ENCODE results near the gene MT2A. TPM values are rescaled to one million over a fixed set of nuclear protein-coding genes. Genes with fewer than 3 reads are reported as not detected.

MT2A gene
- total RNA-seq, 1 experiment from 2014 or later, result 149 TPM

DNA sequence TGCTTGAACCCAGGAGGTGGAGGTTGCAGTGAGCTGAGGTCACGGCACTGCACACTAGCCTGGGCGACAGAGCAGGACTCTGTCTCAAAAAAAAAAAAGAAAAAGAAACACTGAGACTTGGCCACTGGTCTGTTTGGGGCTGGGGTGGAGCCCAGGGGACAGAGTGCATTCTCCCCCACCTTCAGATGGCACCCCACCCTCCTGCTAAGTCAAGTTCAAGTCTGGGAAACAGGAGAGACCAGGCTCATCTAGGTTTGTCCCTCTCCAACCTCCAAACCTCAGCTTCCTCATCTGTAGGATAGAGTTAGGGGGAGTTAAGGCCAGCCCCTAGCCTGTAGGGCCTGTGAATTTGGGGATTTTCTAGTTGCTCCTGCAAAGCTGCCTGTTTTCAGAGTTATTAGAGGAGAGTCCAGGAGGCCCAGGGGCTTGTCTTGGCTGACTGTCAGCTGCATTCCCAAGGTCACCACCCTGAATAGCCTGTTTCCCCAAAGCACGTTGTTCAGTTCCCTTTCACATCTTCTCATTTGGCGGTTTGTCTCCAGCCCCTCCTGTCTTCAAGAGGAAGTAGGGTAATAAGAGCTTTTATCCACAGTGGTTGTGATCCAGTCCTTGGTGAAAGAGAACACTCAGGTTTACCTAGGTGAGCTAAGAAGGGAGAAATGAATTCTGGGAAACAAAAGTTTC lies 16.9 kb upstream of the MT2A start:
- in situ Hi-C loops (cut with HindIII; ENCODE audit: low pct_unique_long_range_greater_than_20kb, low sequenced_read_pairs), result no loop called here
- DNase-seq (ENCODE audit: low read depth), result no peak

DNA sequence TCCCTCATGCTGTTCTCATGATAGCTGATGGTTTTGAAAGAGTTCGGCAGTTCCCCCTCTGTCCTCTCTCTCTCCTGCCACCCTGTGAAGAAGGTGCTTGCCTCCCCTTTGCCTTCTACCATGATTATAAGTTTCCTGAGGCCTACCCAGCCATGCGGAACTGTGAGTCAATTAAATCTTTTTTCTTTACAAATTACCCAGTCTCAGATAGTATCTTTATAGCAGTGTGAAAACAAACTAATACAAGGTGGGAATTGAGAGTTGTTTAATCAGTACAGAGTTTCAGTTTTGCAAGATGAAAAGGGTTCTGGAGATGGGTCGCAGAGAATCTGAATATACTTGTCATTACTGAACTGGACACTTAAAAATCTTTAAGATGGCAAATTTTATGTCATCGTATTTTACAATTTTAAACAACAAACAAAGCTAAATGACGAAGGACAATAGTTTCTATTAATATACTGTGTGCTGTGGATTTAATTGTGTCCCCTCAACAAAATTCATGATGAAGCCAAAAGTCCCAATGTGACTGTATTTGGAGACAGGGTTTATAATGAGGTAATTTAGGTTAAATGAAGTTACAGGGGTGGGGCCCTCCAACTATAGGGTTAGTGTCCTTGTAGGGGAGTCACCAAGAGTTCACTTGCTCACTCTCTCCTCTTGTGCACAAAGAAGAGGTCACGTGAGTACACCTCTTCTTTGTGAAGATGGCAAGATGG lies 14.7 kb upstream of the MT2A start:
- no peak for DNase-seq (ENCODE audit: low read depth)

DNA sequence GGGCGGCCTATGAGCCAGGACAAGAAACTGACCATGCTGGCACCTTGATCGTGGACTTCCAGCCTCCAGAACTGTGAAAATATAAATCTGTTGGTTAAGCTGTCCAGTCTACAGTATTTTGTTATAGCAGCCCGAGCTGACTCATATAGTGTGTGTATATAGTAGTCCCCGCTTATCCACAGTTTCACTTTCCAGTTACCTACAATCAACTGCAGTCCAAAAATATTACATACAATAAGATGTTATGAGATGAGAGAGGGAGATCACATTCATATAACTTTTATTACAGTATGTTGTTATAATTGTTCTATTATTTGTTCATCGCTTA lies 14.1 kb upstream of the MT2A start:
- in situ Hi-C loops (cut with HindIII; ENCODE audit: low pct_unique_long_range_greater_than_20kb, low sequenced_read_pairs), result no loop called here

More for the DNA sequence above, 14.7 kb upstream of the MT2A start:
- in situ Hi-C loops (cut with HindIII; ENCODE audit: low pct_unique_long_range_greater_than_20kb, low sequenced_read_pairs), result no loop called here

DNA sequence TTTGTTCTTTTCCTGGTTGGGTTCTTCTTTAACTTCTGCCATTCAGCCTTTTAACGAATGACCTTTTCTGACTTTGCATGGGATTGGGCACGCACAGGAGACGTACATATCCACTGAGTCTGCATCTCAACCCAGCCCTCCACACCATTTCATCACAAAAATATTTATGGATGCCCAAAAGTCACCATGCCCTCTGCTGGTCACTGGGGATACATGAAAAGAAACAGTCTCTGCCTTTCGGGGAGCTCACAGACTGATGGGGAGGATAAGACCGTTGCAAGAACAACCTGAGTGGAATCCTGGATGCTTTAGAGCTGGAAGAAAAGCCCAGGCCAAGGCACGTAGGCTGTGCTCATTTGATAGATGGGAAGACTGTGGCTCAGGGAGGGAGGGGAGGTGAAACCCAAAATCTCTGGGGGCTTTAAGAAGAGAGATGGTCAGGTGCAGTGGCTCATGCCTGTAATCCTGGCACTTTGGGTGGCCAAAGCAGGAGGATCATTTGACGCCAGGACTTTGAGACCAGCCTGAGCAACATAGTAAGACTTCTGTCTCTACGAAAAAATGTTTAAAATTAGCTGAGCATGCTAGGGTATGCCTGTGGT lies 7.9 kb upstream of the MT2A start:
- no peak for DNase-seq (ENCODE audit: low read depth)
- in situ Hi-C loops (cut with HindIII; ENCODE audit: low pct_unique_long_range_greater_than_20kb, low sequenced_read_pairs), result no loop called here

More for the DNA sequence above, 14.1 kb upstream of the MT2A start:
- DNase-seq (ENCODE audit: low read depth), result no peak

DNA sequence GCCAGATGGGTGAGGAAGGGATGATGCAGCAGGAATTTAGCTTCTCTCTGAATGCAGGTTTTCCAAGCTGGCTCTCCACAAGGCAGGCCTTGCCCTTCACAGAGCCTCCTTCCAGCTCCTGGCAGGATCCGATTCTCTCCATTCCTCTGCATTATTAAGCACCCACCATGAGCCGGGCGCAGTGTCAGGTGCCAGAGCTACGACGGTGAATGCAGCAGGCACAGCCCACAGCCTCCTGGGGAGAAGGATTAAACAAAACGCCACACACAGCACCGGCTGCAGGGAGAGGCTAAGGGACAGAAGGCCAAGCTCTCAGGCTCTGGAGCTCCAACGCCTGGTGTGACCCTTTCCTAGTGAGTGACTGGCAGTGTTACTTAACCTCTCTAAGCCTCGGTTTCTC lies 7.1 kb upstream of the MT2A start:
- DNase-seq (ENCODE audit: low read depth), result no peak
- in situ Hi-C loops (cut with HindIII; ENCODE audit: low pct_unique_long_range_greater_than_20kb, low sequenced_read_pairs), result no loop called here

DNA sequence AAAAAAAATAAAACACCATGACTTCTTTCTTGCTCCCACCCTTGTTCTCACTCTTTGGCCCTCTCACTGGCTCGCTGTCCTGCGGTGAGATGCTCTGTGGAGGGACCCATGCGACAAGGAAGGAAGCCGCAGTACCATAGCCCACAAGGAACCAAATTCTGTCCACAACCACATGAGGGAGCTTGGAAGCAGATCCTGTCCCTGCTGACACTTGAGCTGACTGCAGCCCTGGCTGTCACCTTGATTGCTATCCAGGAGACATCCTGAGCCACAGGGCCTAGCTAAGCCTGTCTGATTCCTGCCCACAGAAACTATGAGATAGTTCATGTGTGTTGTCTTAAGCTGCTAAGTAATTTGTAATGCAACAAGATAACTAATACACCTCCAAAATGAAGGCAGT lies 4.8 kb upstream of the MT2A start:
- in situ Hi-C loops (cut with HindIII; ENCODE audit: low pct_unique_long_range_greater_than_20kb, low sequenced_read_pairs), result no loop called here
- peak; percentile 46 for DNase-seq (ENCODE audit: low read depth)

DNA sequence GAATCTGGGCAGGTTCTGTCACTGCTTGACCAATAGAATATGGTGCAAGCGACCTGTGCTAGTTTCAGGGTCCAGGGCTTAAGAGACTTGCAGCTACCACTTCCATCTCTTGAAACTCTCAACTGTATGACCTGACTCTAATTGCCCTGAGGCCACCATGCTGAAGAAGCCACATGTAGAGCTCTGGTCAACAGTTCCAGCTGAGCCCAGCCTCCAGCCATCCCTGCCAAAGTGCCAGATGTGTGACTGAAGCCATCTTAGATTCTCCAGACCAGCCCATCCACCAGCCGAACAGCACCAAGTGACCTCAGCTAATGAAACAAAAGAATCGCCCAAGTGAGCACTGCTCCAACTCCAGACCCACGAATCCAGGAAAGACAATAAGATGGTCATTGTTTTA lies 3.4 kb upstream of the MT2A start:
- in situ Hi-C loops (cut with HindIII; ENCODE audit: low pct_unique_long_range_greater_than_20kb, low sequenced_read_pairs), result no loop called here
- no peak for DNase-seq (ENCODE audit: low read depth)

DNA sequence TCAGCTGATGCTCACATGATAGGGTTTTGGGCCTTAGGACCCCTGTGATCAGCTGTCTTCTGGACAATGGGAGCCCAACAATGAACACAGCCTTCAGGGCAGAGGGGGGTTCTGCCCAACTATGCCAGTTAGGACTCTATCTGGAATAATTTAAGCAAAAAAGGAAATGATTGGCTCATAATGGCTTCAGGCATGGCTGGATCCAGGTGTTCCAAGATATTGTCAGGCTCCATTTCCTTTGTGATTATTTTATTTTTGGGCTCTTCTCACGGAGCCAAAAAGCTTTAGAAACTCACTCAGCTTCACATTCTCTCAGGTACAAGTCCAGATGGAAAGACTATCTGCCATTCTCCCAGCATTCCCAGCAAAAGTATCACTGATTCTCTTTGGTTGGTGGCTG lies 2.9 kb upstream of the MT2A start:
- in situ Hi-C loops (cut with HindIII; ENCODE audit: low pct_unique_long_range_greater_than_20kb, low sequenced_read_pairs), result no loop called here
- DNase-seq (ENCODE audit: low read depth), result no peak

DNA sequence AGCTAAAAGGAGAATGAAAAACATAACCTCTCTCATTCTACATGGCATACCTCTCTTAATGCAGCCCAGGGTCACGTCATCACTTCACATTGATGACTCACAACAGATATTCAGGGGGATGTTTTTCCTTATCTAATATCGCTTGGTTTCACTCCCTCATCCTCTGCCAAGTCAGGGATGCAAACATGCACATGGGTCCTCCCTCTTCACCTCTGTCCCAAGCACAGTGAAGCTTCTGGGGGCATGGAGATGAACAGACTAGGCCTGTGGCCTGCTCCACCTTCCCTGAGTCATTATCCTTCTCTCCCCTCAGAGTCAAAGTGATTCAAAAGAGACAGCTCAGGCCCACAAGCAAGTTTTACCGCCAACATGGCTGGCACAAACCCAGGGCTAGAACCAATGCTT lies 2.3 kb upstream of the MT2A start:
- peak; percentile 83 for DNase-seq (ENCODE audit: low read depth)
- in situ Hi-C loops (cut with HindIII; ENCODE audit: low pct_unique_long_range_greater_than_20kb, low sequenced_read_pairs), result no loop called here

DNA sequence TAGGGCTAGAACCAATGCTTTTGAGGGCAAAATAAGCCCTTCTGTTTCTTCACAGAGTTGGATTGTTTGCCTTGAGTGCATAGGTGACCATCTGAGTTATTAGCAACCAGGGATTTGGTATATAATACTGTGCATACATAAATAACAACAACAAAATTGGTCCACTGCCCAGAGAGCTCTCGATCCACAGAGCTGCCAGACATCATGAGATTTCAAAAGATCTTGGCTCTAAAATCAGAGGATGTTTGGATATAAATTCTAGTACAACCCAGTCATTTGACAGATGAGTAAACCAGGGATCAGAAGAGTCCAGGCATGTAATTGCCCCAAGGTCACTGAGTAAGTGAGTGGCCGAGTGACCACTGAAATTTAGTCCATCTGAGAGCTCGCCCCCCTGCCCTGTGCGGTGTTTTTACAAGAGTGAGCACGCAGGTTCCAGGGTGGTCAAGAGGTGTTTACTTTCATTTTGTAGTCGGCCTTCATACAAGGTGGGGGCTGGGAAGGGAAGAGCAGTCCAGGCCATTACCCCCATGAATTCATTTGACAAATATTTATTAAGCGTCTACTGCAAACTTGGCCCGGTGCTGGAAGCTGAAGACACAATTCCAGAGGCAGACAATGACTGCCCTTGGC lies 1.8 kb upstream of the MT2A start:
- DNase-seq (ENCODE audit: low read depth), result peak; percentile 92
- in situ Hi-C loops (cut with HindIII; ENCODE audit: low pct_unique_long_range_greater_than_20kb, low sequenced_read_pairs), result no loop called here

DNA sequence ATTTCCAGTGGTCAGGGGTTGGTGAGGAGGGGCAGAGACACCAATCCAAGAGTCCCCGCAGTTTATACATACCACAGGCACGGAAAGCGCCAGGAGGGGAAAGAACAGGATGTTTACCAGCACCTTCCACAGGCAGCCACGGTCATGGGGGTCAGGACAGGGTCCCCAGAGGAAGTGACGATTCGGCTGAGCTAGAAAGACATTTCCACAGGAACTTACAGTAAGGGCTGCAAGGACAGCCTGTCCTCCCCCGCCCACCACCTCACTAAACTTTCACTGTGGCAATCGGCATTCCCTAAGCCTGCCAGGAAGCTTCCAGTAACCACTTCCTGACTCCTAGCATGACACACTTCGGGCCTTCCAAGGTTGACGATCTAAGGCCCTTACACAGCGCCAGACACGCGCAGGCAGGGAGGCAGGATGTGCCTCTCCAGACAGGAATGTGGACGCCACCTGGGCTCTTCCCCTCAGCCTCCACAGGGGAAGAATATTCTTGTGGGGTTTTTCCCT lies 1.2 kb upstream of the MT2A start:
- peak; percentile 81 for DNase-seq (ENCODE audit: low read depth)
- in situ Hi-C loops (cut with HindIII; ENCODE audit: low pct_unique_long_range_greater_than_20kb, low sequenced_read_pairs), result no loop called here

DNA sequence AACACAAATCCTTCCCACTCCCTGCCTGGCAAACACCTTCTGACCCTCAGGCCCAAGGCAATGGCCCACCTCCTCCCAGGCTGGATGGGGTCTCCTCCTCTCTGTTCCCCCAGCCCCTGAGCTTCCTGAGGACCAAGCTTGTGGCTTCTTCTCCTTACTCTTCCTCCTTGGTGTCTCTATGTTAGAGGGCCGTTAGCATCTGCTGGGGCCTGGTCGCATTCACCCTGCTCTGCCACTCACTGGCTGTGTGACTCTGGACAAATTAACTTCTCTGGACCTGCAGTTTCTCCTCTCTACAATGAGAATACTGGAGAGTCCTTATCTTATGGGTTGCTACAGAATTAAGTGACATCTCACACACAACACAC lies 725 bp upstream of the MT2A start:
- in situ Hi-C loops (cut with HindIII; ENCODE audit: low pct_unique_long_range_greater_than_20kb, low sequenced_read_pairs), result no loop called here
- DNase-seq (ENCODE audit: low read depth), result no peak

DNA sequence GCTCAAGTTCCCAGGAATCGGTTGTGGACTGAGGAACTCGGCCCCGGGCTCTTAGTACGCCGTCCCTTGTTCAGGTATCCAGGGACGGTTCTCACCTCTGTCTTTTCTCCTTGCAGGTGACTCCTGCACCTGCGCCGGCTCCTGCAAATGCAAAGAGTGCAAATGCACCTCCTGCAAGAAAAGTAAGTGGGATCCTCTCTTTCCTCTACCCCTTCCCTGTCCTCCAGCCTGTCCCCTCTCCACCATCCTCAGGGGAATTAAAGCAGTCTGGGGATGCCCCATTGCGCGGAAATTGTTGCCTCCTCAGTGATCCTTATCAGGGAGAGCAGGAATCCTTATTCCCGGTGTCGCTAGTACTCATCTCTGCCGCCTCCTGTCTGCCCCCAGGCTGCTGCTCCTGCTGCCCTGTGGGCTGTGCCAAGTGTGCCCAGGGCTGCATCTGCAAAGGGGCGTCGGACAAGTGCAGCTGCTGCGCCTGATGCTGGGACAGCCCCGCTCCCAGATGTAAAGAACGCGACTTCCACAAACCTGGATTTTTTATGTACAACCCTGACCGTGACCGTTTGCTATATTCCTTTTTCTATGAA lies 585 bp downstream of the MT2A start:
- in situ Hi-C loops (cut with HindIII; ENCODE audit: low pct_unique_long_range_greater_than_20kb, low sequenced_read_pairs), result no loop called here
- DNase-seq (ENCODE audit: low read depth), result no peak

DNA sequence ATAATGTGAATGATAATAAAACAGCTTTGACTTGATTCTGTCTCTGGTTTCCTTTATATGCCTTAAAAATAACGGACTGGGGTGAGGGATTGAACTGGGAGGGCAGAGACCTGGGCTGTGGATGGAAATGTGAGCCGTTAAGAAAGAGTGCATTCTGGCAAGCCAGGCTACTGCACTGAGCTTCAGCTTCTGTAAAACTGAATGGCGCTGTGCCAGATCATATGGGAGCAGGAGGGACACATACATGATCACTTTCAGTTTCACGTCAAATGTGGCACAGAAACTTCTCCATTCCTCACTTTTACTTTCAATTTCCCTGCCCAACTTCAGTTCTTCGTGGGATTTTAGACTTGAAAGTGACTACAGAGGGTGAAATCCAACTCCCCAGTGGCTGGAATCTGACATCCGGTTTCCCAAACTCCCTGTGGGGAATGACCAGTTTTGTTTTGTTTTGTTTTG lies 1.1 kb downstream of the MT2A start:
- peak; percentile 65 for DNase-seq (ENCODE audit: low read depth)
- in situ Hi-C loops (cut with HindIII; ENCODE audit: low pct_unique_long_range_greater_than_20kb, low sequenced_read_pairs), result no loop called here

DNA sequence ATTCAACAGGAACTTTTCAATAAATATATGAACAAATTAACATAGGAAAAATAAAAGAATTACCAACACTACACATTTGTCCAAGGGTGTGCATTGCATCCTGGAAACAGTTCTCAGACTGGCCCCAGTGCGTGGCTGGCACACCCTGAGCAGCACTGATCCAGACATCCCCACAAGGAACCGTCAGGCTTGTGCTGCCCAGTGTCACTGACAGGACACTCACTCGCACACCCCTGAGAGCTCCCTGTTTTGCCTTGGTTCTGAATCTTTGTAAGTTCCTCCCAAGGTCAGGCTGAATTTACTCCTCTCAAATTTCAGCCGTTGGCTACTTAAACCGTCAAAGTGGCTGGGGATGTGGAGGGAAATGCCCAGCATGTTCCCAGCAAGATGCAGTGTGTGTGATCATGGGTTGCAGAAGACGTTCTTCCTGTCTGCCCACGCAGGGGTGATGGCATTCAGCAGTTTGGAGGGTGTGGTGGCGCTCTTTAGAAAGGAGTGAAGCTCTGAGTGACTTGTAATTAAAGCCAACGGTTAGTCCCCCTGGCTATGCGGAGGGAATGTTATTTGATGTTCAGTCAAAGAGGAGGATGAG lies 1.7 kb downstream of the MT2A start:
- in situ Hi-C loops (cut with HindIII; ENCODE audit: low pct_unique_long_range_greater_than_20kb, low sequenced_read_pairs), result no loop called here
- DNase-seq (ENCODE audit: low read depth), result peak; percentile 92

DNA sequence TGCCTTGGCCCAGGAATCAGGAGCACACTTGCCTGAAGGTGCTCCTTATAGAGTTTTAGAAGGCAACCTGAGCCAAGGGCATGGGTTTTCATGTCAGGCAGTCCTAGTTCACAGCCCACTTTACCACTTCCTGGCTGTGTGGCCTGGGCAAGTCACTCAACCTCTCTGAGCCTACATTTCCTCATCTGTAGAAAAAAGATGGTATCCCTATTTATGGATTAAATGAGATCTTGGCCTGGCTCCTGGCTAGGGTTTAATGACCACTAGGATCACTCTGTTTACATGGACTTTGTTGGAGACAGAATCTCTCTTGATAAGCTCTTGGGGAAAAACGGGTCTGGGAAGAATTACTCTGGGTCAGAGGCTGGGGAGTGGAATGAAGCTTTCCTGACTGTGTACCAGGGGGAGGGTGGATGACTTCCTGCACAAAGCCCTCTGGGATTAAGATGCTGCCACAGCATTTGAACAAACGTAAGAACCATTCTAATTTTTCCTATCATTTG lies 2.3 kb downstream of the MT2A start:
- in situ Hi-C loops (cut with HindIII; ENCODE audit: low pct_unique_long_range_greater_than_20kb, low sequenced_read_pairs), result no loop called here
- DNase-seq (ENCODE audit: low read depth), result no peak

DNA sequence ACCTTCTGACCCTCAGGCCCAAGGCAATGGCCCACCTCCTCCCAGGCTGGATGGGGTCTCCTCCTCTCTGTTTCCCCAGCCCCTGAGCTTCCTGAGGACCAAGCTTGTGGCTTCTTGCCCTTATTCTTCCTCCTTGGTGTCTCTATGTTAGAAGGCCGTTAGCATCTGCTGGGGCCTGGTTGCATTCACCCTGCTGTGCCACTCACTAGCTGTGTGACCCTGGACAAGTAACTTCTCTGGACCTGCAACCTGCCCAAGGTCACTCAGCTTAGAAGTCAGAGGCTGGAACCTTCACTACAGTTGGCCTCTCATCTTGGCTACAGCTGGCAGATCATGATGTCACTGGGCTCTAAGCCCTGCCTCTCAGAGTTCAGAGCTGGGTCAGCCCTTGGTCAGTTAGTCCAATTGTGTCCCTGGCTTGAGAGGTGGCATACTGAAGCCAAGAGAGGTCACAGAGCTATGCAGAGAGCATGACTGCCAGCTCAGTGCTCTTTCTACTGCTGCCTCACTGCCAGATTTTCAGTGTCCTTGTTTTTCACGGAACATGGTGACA lies 3.0 kb downstream of the MT2A start:
- in situ Hi-C loops (cut with HindIII; ENCODE audit: low pct_unique_long_range_greater_than_20kb, low sequenced_read_pairs), result no loop called here
- DNase-seq (ENCODE audit: low read depth), result peak; percentile 89

DNA sequence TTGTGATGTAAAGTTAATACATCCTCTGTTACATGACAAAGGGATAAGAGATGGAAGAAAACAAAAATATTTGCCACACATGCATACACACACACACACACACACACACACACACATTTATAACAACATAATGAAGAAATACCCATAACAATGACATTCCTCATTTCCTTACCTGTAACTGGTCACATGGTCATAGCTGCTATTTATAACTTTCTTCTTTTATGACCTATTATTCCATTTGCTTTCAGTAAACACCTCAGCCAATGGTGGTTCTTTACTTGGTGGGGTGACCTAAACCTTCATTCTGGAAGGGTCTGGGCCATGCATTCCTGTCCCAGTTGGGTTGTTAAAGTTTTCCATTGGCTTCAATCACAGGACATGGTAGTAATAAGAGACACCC lies 5.3 kb downstream of the MT2A start:
- in situ Hi-C loops (cut with HindIII; ENCODE audit: low pct_unique_long_range_greater_than_20kb, low sequenced_read_pairs), result no loop called here
- no peak for DNase-seq (ENCODE audit: low read depth)

All from Caki2 (cell line).